Measurements from ENCODE around the gene SHLD3.

DNA sequence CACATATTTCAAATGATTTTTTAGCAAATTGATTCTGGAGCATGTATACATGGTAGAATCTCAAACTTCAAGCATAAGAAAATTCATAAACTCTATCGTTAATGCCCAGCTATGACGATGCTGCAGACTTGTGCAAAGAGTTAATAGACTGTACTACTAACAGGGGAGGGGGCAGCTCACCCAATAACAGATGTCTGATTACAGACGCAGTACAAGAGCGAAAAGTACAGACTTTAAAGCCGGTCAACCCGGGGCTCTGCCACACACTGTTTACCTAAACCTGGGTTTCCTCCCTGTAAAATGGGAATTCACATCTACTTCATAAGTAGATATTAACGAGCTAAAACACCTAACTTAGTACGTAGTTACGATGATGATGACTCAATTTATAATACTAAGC lies 1.3 kb upstream of the SHLD3 start:
- no peak for TF ChIP-seq CTCF (IDR thresholded peaks at IDR 0.05; ENCODE audit: insufficient read depth, low read length, poor library complexity, severe bottlenecking)
- TF ChIP-seq EZH2phosphoT487 (conservative IDR thresholded peaks at IDR 0.05; ENCODE audit: low read length) = no peak

Data from SU-DHL-6 (cell line).